Pancreas (tissue), 10 donors: Measurements from ENCODE around the gene BTNL3. TPM values are rescaled to one million over a fixed set of nuclear protein-coding genes. Genes with fewer than 3 reads are reported as not detected.

Source experiments
- ATAC-seq, 4 donors: fragments of 200-7000 bp; cut with Tn5 transposase; one replicate each; pipeline versions ENCODE4 v1.8.0 to v1.9.1; 2020; ENCODE audit warnings: mild to moderate bottlenecking in 4 of 4, moderate library complexity in 4 of 4
- DNase-seq, 6 donors: peaks; one replicate each; pipeline ENCODE4 v3.0.0-alpha.2; 2020
- FAIRE-seq: peaks from 2 replicates; lab custom pipeline; 2012; peaks lifted over from hg19 to GRCh38; lab: Jason Lieb, UNC
- H3K27ac ChIP-seq, 4 donors: fragments of 200-600 bp; sonication (generic); 1 replicate in 3 of 4; 2 replicates in 1 of 4; pipeline versions ENCODE4 v1.5.0 to v1.8.0; 2020
- H3K27me3 ChIP-seq, 4 donors: fragments of 200-600 bp; one replicate each; pipeline ENCODE4 v1.8.0; 2021
- H3K36me3 ChIP-seq, 3 donors: fragments of 200-600 bp; sonication (generic) in 1 of 3; one replicate each; pipeline versions ENCODE4 v1.5.0 to v1.8.0; 2020 to 2021
- H3K4me1 ChIP-seq, 3 donors: fragments of 200-600 bp; one replicate each; pipeline ENCODE4 v1.8.0; 2021
- H3K4me3 ChIP-seq, 4 donors: fragments of 200-600 bp; sonication (generic) in 2 of 4; one replicate each; pipeline versions ENCODE4 v1.5.0 to v1.8.0; 2020 to 2021
- H3K9me3 ChIP-seq, 4 donors: fragments of 200-600 bp; one replicate each; pipeline ENCODE4 v1.8.0; 2021
- WGBS, 2 donors: extraction: QIAGEN DNeasy Blood & Tissue Kit; methylation state at CpG; one replicate each; pipeline ENCODE4 v1.1.7; 2013; 5-methylcytosine and 5-hydroxymethylcytosine counted together
- intact Hi-C, 3 donors: fragments of 100-400 bp; cut with DNase I; formaldehyde crosslinking; loops; one replicate each; pipeline versions ENCODE4 v1.11.1 to v1.14.2; 2022
- polyA plus RNA-seq, 2 donors: library from polyadenylated mRNA; stranded (reverse); fragments of 200-250 nt; gene quantifications; one replicate each; pipeline ENCODE4 v1.2.3, GENCODE V29; 2013
- total RNA-seq, 6 donors: library from RNA; stranded (reverse); fragmentation: NEBNext Ultra II Directional in 4 of 6; extraction: Animal tissue kit (Norgen Biotek cat#: 25700) in 4 of 6; gene quantifications; one replicate each; pipeline versions ENCODE4 v1.2.1 to v1.2.4, GENCODE V29; 2021 to 2023
- TF ChIP-seq, protein P1 (sequence below), 4 donors: fragments of 200-600 bp; sonication (generic) in 3 of 4; IDR thresholded peaks; one replicate each; pipeline versions ENCODE4 v1.5.0 to v1.8.0; 2021; ENCODE audit warnings: antibody characterized with exemption in 4 of 4
- donor health status: healthy with polysubstance abuse.
- donor health status: DM: no; HTN: no; CAD: no; lungs with moderate emphysema.
- donor health status: DM: no; HTN: no; CAD: no.
- donor health status: control.
- donor health status: control.
- donor health status: Bipolar disorder and iron deficiency.
- donor health status: DM: yes; HTN: yes; CAD: no.
- donor health status: DM: no; HTN: no; CAD: no.
- donor health status: DM: no; HTN: no; CAD: no.
- donor health status: DM: yes; HTN: yes; CAD: no.

The BTNL3 gene
- total and polyA plus RNA-seq, 8 donors = 0.09 to 0.14 (median 0.14) TPM; not detected in 5

DNA sequence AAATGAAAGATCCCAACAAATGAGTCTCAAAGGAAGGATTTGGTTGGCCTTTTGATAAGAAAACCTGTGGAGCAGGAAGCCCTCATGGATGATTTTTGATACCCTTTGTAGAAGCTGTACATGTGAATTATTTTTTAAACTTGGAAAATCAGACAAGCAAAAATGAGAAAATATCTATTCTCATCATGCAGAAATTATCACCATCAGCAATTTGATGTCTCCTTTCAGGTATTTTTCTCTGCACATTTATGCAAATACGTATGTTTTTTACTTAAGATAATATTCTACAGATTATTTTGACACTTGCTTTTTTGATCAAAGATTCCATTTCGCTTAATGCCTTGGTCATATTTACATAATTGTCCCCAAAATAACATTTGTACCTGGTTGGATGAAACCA lies 58.6 kb downstream of the BTNL3 start:
- H3K27ac ChIP-seq = no peak overlapping the region
- H3K9me3 ChIP-seq = no peaks in the 10 kb centered on the region
- TF ChIP-seq, protein P1, sequence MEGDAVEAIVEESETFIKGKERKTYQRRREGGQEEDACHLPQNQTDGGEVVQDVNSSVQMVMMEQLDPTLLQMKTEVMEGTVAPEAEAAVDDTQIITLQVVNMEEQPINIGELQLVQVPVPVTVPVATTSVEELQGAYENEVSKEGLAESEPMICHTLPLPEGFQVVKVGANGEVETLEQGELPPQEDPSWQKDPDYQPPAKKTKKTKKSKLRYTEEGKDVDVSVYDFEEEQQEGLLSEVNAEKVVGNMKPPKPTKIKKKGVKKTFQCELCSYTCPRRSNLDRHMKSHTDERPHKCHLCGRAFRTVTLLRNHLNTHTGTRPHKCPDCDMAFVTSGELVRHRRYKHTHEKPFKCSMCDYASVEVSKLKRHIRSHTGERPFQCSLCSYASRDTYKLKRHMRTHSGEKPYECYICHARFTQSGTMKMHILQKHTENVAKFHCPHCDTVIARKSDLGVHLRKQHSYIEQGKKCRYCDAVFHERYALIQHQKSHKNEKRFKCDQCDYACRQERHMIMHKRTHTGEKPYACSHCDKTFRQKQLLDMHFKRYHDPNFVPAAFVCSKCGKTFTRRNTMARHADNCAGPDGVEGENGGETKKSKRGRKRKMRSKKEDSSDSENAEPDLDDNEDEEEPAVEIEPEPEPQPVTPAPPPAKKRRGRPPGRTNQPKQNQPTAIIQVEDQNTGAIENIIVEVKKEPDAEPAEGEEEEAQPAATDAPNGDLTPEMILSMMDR (IDR thresholded peaks at IDR 0.05) = no peak
- intact Hi-C loops = no loop called here
- no peak for FAIRE-seq
- no peaks in the 10 kb centered on the region for H3K36me3 ChIP-seq
- WGBS, 2 donors = 64 to 65% methylated on average over 2 of the region's 2 CpGs
- H3K4me1 ChIP-seq = no peaks in the 10 kb centered on the region
- ATAC-seq = no peak
- no peak overlapping the region for H3K4me3 ChIP-seq
- peaks cover 0 to 4% (median 2%) of the 10 kb centered on the region in 4 donors for H3K27me3 ChIP-seq
- no peak for DNase-seq

DNA sequence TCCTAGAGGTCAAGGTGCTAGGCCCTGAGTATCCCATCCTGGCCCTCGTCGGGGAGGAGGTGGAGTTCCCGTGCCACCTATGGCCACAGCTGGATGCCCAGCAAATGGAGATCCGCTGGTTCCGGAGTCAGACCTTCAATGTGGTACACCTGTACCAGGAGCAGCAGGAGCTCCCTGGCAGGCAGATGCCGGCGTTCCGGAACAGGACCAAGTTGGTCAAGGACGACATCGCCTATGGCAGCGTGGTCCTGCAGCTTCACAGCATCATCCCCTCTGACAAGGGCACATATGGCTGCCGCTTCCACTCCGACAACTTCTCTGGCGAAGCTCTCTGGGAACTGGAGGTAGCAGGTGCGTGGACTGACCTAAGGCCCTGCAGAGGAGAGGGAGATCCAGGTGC lies 59.3 kb downstream of the BTNL3 start:
- ATAC-seq = no peak
- TF ChIP-seq, protein P1 (IDR thresholded peaks at IDR 0.05) = no peak
- no peaks in the 10 kb centered on the region for H3K4me1 ChIP-seq
- no peaks in the 10 kb centered on the region for H3K36me3 ChIP-seq
- no peak for DNase-seq
- H3K27me3 ChIP-seq = peaks cover 0 to 4% (median 2%) of the 10 kb centered on the region in 4 donors
- 83 to 90% methylated on average over 15 of the region's 15 CpGs for WGBS, 2 donors
- no peak overlapping the region for H3K27ac ChIP-seq
- no peak overlapping the region for H3K4me3 ChIP-seq
- no peak for FAIRE-seq
- H3K9me3 ChIP-seq = no peaks in the 10 kb centered on the region
- intact Hi-C loops = no loop called here

DNA sequence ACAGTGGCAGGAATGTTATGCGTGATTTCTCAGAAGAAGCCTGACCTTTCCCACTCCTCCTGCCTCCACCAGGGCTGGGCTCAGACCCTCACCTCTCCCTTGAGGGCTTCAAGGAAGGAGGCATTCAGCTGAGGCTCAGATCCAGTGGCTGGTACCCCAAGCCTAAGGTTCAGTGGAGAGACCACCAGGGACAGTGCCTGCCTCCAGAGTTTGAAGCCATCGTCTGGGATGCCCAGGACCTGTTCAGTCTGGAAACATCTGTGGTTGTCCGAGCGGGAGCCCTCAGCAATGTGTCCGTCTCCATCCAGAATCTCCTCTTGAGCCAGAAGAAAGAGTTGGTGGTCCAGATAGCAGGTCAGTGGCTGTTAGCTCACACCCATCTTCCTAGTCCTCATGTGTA lies 61.4 kb downstream of the BTNL3 start:
- no peak for DNase-seq
- H3K27ac ChIP-seq = no peak overlapping the region
- 76 to 88% methylated on average over 5 of the region's 5 CpGs for WGBS, 2 donors
- H3K4me3 ChIP-seq = no peak overlapping the region
- no peaks in the 10 kb centered on the region for H3K36me3 ChIP-seq
- intact Hi-C loops = no loop called here
- H3K27me3 ChIP-seq = peaks cover 0 to 6% (median 3%) of the 10 kb centered on the region in 4 donors
- no peak for ATAC-seq
- TF ChIP-seq, protein P1 (IDR thresholded peaks at IDR 0.05) = no peak
- H3K9me3 ChIP-seq = no peaks in the 10 kb centered on the region
- H3K4me1 ChIP-seq = peaks cover 0 to 4% (median 4%) of the 10 kb centered on the region in 3 donors
- no peak for FAIRE-seq

DNA sequence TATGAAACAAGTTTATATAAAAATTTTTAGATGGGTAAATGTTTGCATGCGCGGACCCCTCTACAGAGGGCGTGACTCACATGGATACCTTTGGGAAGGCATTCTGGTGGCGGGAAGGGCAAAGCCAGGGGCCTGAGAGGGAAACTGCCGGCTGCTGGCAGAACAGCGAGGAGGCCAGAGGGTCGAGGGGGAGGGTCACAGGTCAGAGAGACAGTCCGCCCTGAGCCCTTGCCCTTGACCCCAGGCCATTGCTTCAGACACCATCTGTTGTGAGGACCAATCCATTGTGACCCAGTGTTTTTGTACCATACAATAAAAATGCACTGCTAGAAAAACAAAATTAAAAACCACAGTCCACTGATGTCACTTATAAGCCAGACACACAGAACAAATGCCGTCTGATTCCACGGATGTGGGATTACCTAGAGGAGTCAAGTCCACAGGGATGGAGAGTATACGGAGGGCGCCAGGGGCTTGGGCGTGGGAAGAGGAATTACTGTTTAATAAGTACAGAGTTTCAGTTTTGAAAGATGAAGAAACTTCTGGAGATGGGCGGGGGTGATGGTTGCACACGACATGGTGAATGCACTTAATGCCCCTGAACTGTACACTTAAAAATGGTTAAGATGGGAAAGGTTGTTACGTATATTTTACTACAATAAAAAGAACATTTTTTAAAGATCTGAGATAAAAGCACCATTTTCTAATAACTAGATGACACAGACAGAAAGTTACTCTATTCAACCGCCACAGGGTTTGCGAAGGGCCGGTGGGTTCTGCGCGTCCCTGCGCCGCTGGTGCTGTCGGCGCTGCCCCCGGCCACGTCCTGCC lies 63.4 kb downstream of the BTNL3 start:
- Histone ChIP-seq H3K36me3 (no peaks in the 10 kb centered on the region), H3K9me3 (no peaks in the 10 kb centered on the region), H3K4me3 (peak overlapping the region in 2 of 4 donors; percentile 45 to 68), H3K27ac (no peak overlapping the region), H3K27me3 (peaks cover 0 to 6% (median 5%) of the 10 kb centered on the region in 4 donors), H3K4me1 (peaks cover 0 to 4% (median 4%) of the 10 kb centered on the region in 3 donors)
- intact Hi-C loops = no loop called here
- TF ChIP-seq, protein P1 (IDR thresholded peaks at IDR 0.05) = no peak
- 26 to 28% methylated on average over 27 of the region's 27 CpGs for WGBS, 2 donors
- ATAC-seq = no peak
- DNase-seq = no peak
- no peak for FAIRE-seq
